Measurements from ENCODE around the gene NFAM1. TPM values are rescaled to one million over a fixed set of nuclear protein-coding genes. Genes with fewer than 3 reads are reported as not detected.
A peak's percentile ranks its signal among the peaks of the same experiment; 100 is the strongest.

Gene NFAM1
- total RNA-seq, 1 donor from 2014 or later = under 0.01 TPM

DNA sequence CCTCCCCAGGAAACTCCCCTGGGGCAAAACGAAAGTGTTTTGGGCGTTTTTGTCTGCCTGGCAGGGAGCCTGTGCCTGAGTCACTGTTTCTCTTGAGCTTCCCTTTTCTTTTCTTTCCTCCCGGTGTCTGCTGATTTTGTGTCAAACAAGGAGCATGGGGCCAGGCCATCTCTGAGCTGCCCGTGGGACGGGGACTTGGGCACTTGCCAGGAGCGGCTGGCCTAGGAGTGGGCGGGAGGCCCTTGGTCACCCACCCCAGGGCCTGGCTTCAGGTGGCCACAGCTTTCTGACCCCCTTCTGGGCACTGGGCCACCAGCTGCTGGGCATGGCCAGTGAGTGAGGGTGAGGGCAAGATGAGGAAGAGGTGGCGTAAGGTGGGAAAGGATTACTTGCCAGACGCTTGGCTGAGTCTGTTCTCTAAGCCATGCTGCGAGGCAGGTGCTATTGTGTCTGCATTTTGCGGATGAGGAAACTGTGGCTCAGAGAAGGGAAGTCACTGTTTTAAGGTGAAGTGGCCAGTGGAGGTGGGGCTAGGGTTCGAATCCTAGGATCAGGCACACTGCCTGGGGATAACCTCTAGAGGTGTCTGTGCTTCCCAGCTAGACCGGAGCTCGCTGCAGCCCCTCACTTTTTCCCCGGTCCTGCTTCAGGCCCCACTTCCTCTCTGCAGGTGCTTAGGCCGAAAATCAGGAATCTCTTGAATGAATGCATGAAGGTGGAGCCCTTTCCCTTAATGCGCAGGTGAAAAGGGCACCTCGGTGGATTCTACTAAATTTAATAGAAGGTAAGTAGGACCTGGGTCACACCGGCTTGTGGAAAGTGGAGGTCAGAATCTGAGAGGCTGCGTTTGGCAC is 7.8 kb upstream of the NFAM1 start:
- DNase-seq (ENCODE audit: low read depth in 2 of 2) = peak in 1 of 2 donors; percentile 30

DNA sequence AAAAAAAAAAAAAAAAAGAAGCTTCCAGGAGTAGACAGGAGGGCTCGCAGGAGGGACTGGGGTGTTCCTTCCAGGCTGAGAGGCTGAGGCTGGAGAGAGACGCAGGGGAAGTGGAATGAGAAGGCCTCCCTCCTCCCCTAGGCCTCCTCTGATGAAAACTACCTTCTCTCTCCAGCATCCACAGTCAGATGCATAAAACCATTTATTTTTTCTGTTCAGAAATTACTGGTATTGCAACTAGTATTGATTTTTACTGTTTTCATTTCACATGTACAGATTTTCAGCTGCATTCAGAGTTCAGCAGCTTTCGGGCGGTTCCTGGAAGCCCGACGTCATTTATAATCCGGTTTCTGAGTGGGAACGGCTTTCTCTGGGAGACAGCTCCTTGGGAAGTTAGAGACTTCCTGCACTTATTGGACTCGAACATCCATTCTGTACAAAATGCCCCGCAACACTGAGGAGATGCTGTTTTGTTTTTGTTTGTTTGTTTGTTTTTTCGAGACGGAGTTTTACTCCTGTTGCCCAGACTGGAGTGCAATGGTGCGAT is 6.9 kb upstream of the NFAM1 start:
- no peak for DNase-seq (ENCODE audit: low read depth in 2 of 2)

DNA sequence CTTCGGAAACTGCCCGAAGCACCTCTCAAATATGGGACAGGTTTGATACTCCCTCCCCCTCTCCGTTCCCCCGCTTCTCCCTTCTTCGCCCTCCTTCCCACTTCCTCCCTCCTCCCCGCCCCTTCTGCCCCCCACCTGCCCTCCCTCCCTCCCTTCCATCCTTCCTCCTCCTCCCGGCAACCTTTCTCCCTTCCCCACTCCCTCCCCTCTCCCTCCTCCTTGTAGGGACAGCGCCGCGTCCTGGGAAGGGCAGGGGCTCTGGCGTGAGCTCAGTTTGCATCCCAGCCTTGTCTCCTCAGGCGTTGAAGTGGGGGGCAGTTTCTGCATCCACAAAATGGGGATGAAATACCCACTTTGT is 6.1 kb upstream of the NFAM1 start:
- no peak for DNase-seq (ENCODE audit: low read depth in 2 of 2)

DNA sequence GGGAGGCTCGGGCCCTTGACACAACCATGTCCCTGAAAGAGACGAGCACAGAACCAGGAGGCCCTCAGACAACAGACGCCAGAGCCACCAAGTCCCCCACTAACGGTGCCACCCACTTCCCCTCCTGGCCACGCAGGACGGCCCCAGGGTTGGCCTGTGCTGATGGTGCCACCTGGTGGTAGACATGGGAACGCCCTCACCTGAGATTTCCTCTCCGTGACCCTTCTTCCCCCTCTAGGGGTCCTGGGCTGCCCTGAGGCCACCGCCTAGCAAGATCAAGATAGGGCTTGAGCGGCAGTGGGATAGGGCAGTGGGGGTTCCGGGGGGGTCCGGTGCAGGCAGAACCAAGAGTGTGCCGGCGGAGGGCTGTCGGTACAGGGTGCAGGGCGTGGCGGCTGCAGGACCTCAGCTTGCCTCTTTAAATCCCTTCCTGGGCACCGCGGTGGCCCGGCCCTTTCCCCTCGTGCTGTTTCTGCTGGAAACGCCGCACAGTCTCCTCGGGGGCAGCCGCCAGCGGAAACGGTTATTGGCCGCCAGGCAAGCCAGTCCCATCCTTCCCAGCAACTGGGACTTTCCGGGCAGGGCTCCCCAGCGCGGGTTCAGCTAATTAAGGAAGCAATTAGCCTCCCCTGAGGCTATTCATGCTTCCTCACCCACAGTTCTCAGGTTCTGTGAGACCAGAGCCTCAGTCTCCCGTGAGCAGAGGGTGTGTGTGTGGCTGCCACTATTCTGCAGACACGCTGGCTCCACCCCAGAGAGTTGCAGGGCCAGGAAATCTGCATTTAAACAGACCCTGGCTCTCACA is 5.5 kb upstream of the NFAM1 start:
- DNase-seq (ENCODE audit: low read depth in 2 of 2) = peak; percentile 16 to 50

DNA sequence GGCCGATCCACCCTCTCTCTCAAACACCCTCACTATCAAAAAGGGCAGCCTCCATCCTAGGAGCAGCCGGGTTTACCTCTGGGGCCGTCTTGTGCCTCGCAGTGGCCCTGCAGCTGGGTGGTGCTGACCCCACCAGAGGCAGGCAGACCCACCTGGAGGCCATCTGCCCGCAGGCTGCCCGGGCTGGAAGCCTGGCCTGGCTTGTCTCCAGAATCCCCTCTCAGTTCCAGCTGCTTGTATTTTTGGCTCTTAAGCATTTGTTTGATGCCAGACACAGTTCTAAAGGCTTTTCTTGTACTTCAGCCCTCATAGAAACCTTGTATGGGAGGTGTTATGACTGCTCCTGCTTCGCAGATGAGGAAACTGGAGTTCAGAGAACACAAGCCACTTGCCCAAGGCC is 4.2 kb upstream of the NFAM1 start:
- no peak for DNase-seq (ENCODE audit: low read depth in 2 of 2)

DNA sequence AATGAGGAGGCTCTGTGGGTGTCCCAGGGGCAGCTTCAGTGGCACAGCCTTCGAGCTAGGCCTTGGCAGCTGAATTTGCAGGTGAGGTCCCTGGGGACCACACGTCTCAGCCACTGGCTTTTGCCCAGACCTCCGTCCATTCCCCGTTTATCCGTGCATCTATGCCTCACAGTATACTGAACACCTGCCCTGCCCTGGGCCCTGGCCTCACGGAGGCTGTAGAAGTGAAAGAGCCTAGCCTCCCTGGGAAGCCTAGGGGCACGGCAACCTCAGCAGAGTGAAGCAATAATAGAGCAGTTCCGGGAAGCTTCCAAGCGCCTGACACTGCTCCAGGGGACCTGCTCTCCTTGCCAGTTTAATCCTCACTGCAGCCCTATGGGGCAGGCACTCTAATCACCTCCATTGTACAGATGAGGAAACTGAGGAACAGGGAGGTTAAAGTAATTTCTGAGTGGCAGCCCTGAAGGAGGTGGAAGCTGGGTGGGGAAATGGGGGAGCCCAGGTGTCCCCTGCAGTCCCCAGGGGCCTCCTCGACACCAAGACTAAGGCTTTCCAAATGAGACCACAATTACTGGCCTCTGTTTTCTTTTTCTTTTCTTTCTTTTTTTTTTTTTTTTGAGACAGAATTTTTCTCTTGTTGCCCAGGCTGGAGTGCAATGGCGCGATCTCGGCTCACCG is 2.7 kb upstream of the NFAM1 start:
- no peak for DNase-seq (ENCODE audit: low read depth in 2 of 2)

DNA sequence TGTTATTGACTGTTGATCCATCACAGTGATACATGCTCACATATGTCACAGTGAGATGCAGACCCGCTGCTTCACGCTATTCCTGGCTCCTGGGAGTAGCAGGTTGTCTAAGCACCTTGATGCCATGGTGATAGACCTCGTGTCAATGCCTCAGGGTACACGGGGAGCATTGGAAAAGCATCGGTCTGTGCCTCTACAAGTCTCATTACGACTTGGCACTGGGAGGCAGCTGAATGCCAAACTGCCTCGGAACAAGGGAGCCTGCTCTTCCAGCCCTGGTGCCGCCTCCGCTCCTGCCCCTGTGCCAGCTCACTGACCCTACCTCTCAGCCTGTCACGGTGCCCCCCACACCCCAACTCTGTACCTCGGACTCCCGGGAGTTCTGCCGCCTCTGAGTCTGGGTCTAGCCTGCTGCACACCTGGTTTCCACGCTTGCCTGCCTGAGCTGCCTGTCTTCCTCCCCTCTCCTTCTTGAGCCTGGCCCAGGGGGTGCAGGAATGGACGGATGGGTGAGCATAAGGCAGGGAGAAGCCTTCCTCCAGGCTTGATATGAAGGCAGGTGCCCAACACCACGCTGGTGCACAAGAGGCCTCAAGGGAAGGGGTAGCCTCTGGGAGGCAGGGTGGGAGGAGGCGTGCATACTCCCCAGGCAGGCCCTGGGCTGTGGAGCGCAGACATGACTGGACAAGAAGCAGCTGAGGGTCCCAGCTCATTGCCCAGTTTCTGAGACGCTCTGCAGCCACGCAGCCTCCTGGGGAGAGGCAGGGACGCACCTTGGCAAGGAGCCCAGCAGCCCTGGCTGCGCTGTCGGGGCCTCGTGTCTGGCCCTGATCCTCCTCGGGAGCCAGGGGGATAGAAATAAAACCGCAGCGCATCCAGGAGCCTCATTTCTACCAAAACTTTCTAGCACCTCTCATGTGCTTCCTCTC is 1.8 kb upstream of the NFAM1 start:
- DNase-seq (ENCODE audit: low read depth in 2 of 2) = no peak

DNA sequence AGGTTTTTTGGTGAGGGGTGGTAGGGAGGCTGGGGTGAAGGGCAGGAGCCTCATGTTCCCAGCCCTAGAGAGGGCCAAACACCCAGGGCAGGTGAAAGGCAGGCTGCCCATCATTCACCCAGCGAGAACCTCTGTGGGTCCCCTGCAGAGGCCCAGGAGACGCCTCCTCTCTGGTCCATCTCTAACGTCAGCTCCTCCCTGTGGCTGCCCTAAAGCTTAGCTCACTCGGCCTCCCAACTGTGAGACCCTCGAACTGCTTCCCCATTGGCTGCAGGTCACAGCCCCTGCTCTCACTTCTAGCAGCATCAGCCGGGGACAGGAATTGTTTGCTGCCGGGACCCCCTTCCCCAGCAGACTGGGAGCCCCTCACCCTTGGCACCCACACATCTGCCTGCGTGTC is 615 bp upstream of the NFAM1 start:
- no peak for DNase-seq (ENCODE audit: low read depth in 2 of 2)

DNA sequence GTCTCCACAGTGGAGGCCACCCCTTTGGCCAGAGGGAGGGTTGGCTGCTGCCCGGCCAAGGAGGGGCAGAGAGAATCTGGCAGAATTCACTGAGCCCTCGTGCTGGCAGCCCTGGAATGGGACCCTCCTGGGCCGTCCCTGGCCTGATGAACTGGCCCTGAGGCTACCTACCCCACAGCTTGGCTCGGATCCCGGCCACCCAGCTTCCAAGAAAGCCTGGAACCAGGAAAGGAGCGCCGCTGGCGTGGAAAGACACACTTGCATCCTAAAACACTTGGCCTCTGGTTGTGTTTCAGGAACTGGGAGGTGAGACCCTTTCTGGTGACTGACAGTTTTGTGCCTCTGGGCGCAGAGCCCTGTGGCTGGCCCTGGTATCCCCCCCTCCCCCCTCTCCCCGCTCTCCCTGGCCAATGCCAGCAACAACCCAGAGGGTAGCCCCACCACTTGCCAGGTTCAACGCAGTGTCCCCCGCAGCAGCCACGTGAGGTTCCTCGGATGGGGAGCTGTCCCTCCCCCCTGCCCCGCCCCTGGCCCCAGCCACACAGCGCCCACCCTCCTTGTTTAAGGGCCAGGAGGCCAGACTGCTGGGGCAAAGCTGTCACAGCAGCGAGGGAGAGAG is 693 bp downstream of the NFAM1 start:
- DNase-seq (ENCODE audit: low read depth in 2 of 2) = no peak

DNA sequence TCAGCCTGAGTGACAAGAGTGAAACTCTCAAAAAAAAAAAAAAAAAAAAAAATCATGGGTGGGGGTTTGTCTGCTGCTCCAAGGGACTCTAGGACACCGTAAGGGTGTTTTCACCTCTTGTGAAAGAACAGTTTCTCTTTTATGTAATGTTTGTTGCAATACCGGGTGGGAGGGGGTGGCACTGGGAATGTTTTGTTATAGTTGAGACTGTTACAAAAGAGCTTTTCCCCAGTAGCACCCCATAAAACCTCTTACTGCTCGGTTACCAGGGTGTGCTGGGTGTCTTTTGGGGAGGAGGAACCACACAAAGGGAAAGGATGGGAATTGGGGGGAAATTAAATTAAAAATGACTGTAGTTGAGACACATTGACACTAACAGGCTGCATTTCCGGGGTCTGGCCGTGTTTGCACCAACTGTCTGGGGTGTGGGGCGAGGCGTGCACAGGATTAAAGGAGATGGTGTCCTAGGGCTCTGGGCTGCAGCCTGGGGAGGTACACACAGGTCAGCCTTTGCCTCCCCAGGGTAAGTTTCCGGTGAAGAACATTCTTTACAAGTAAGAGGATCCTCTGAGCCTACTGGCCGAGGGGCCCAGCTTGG is 1.6 kb downstream of the NFAM1 start:
- DNase-seq (ENCODE audit: low read depth in 2 of 2) = no peak

DNA sequence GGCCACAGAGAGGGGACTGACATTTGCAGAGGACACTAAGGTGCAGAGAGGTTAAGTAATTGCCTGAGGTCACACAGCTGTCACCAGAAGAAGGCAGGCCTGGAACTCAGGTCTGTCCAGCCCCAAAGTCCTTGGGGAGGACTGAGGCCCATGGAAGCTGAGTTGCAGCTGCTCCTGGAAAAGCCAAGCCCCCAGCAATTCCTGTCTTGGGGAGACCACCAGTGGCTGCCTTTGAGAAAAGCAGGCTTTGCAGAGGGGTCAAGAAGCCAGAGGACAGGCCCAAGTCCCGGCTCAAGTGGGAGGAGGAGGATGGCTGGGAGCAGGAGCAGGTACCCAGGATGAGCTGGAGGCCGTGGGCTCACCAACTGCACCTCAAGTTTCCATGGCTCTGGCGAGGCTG is 3.4 kb downstream of the NFAM1 start:
- DNase-seq (ENCODE audit: low read depth in 2 of 2) = no peak

DNA sequence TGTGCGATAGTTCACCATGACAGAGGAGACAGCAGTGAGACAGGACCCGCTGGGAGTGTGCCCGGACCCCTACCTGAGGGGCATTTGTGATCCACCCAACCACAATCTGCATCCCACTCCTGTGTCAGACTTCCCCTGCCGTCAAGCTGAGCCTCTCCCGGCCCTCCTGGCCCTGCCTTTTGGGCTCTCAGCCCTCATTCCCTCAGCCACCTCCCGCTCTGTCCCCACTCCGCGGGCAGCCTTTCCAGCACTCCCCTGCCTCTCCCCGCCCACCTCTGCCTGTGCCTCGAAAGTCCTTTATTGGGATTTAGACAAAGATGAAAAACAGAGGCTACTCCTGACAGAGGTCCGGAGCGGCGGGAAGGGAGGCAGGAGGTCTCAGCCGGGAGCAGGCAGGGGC is 4.2 kb downstream of the NFAM1 start:
- DNase-seq (ENCODE audit: low read depth in 2 of 2) = no peak

DNA sequence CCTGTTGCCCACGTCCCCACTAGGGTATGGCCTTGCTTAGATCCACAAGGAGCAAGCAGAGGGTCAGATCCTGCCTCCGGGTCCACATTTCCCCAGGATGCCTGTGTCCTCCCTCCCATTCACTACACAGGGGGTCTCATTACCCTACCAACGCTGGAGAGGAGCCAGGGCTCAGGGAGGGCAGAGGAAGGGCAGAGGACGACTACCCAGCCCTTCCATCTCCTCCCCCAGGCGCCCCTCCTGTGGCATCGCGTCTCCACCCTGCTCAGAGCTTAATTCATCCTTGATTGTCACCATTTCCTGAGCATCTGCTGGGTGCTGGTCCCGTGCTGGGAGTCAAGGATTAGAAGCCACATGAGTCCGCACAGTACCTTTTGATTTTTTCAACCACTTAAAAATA is 5.0 kb downstream of the NFAM1 start:
- DNase-seq (ENCODE audit: low read depth in 2 of 2) = no peak

DNA sequence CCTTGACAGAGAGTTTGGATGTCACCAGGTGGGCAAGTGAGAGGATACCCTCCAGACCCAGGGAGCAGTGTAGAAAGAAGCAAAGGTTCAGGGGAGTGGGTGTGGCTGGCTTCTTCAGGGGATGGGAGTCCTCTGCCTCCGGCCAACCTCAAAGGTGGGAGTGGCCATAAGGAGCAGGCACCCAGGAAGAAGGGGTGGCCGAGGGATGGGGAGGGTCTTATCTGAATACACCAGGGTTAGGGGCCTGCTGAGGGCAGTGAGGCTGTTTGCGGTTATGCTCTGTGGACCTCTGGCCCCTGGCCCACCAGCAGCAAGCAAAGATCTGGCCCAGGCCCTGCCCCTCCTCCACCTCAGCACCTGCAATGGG is 6.2 kb downstream of the NFAM1 start:
- no peak for DNase-seq (ENCODE audit: low read depth in 2 of 2)

DNA sequence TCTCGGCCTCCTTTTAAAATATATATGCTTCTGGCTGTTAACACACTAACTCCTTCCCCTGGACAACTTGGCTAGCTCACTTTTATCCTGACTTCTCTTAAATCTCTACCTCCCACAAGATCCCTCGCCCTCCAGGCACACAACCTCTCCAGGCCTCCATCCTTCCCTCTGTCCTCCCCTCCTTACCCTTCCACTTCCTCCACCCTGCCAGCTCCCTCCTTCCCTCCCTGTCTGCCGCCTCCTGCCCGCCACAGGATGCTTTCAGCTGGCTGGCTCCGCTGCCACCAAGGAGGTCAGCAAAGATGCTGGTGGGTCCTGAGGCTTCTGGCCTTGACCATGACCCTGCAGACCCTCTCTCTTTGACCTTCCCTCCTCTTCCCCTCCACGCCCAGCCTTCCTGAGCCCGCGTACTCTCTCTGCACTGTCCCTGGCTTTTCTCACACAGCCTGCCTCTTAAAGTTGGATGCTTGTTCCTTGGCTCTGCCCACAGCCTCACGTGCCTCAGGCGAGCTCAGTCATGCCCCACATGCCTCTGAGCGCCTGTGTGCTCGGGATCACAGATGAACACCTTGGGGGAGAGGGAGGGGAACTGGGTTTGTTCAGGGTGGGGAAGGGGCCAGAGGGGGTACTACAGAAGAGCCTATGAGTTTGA is 6.7 kb downstream of the NFAM1 start:
- no peak for DNase-seq (ENCODE audit: low read depth in 2 of 2)

DNA sequence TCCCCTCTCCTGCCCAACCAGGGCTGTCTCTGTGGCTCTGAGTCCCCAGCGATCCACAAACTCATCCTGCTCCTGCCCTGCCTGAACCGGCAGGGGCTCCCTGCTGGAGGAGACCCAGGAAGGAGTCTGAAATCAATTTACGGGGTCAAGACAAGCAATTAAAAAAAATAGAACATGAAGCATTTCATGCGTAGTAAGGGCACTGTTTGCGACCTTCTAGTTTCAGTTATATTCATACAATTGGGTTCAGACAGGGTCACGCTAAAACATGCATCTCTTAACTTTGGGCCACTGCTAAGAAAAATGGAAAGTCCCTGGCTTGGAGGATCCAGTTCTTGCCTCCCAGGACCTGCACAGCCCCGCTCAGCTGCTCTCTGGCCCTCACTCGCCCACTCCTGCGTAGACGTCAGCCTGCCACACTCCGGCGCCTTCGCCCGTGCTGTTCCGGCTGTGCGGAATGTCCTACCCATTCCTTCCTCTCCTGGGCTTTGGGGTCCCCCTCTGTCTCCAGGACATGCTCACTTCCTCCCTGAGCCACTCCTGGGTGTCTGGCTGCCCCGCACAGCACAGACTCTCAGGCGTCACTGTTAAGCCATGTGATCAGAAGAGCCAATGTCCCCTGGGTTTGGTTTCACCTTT is 12.8 kb downstream of the NFAM1 start:
- DNase-seq (ENCODE audit: low read depth in 2 of 2) = no peak

DNA sequence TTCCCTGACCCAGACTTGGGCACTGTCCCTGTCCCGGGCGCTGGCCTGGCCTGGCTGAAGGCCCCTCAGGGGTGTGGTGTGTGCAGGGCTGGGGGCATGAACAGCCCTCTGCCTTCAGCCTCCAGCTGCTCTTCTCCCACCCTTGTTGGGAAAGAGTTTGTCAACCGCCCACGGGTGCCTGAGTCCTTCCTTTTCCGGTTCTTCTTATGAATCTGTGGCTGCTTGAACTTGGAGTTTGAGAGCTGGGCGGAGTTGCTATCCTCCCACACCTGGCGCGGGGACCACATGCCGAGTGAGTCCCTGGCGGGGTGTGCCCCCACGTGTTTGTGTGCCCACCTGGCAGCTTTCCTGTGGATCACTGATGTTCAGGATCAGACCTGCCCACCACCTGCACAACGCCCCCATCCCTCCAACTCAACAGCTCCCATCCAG is 13.4 kb downstream of the NFAM1 start:
- no peak for DNase-seq (ENCODE audit: low read depth in 2 of 2)

DNA sequence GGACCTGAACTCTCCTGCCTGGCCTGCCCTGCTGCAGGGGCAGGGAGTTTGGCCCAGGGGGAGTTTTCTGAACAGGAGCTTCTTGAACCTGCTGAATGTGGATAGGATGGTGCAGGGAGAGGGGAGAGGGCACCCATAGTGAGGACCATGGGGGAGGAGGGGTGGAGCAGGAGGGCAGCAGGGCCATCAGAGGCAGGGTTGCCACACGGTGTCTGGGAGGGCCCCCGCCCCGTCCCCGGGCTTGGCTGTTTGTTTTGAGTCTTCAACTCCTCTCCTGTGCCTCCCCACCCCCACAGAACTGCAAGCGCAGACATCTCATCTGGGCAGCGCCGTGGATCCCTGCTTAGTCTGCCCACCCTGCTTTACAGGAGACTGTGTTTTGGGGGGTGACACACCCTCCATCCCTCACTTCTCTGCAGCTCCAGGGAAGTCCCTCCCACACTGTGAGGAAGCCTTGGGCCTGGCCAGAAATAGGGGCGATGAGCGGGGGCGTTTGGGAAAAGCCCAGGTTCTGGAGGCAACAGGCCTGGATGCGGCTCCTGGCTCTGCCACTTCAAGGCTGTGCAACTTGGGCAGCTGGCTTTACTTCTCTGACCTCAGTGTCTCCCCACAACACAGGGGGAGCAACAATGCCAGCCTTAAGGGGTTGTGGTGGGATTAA is 14.4 kb downstream of the NFAM1 start:
- DNase-seq (ENCODE audit: low read depth in 2 of 2) = no peak

Measured in dermis microvascular lymphatic vessel endothelial cell (primary cell).